ENCODE measurements around the gene IL12RB1. TPM values are rescaled to one million over a fixed set of nuclear protein-coding genes. Genes with fewer than 3 reads are reported as not detected.

Gene IL12RB1
- total RNA-seq, 1 donor, result 0.72 TPM

DNA sequence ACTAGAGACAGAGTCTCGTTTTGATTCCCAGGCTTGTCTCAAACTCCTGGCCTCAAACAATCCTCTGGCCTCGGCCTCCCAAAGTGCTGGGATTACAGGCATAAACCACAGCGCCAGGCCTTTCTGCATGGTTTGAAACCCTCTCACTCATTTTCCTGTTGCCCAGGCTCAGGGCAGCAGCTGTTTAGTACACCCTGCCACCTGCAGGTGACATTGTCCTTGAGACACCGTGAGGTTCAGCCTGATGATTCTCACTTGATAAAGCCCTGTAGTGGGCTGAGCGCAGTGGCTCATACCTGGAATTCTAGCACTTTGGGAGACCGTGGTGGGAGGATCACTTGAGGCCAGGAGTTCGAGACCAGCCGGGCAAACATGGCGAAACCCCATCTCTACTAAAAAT, 12.5 kb downstream of the IL12RB1 start:
- Histone ChIP-seq H3K27ac (ENCODE audit: low read depth, low read length) (no peak overlapping the region), H4K20me1 (ENCODE audit: insufficient read depth, low read length) (no peaks in the 10 kb centered on the region), H3K27me3 (ENCODE audit: insufficient read depth, low read length) (no peaks in the 10 kb centered on the region), H2AFZ (ENCODE audit: low read length) (no peak overlapping the region), H3K9me3 (ENCODE audit: low read depth, low read length) (no peaks in the 10 kb centered on the region), H3K4me1 (ENCODE audit: insufficient read depth, low read length) (no peaks in the 10 kb centered on the region), H3K36me3 (ENCODE audit: insufficient read depth, low read length) (no peaks in the 10 kb centered on the region), H3K79me2 (ENCODE audit: insufficient read depth, low read length) (no peaks in the 10 kb centered on the region), H3K4me3 (ENCODE audit: insufficient read depth, low read length) (no peak overlapping the region), H3K4me2 (ENCODE audit: insufficient read depth, low read length) (no peak overlapping the region)
- no peak for DNase-seq (ENCODE audit: insufficient read length, low spot score, missing footprints)
- TF ChIP-seq, protein P1, sequence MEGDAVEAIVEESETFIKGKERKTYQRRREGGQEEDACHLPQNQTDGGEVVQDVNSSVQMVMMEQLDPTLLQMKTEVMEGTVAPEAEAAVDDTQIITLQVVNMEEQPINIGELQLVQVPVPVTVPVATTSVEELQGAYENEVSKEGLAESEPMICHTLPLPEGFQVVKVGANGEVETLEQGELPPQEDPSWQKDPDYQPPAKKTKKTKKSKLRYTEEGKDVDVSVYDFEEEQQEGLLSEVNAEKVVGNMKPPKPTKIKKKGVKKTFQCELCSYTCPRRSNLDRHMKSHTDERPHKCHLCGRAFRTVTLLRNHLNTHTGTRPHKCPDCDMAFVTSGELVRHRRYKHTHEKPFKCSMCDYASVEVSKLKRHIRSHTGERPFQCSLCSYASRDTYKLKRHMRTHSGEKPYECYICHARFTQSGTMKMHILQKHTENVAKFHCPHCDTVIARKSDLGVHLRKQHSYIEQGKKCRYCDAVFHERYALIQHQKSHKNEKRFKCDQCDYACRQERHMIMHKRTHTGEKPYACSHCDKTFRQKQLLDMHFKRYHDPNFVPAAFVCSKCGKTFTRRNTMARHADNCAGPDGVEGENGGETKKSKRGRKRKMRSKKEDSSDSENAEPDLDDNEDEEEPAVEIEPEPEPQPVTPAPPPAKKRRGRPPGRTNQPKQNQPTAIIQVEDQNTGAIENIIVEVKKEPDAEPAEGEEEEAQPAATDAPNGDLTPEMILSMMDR (IDR thresholded peaks at IDR 0.05; ENCODE audit: extremely low read depth, low read depth, low read length), result no peak

DNA sequence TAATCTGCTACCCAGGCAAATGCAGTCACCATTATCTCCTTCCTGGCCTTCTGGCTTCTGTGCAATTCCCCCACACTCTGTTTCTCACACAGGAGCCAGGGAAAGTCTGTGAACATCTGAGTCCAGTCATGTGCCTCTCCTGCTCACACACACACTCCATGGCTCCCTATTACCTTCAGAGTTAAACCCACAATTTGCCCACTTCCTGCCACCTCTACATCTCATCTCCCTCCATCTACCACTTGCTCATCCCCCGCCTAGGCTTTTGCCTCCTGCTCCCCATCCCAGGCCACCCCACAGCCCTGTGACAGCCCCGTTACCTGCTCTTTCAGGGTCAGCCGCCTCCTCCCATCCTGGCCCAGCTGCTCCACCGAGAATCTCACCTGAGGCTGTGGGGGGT, 13.5 kb downstream of the IL12RB1 start:
- no peak overlapping the region for H3K4me2 ChIP-seq (ENCODE audit: insufficient read depth, low read length)
- DNase-seq (ENCODE audit: insufficient read length, low spot score, missing footprints), result no peak
- no peak overlapping the region for H3K27ac ChIP-seq (ENCODE audit: low read depth, low read length)
- no peaks in the 10 kb centered on the region for H3K27me3 ChIP-seq (ENCODE audit: insufficient read depth, low read length)
- H2AFZ ChIP-seq (ENCODE audit: low read length), result no peak overlapping the region
- no peaks in the 10 kb centered on the region for H4K20me1 ChIP-seq (ENCODE audit: insufficient read depth, low read length)
- H3K36me3 ChIP-seq (ENCODE audit: insufficient read depth, low read length), result no peaks in the 10 kb centered on the region
- no peaks in the 10 kb centered on the region for H3K79me2 ChIP-seq (ENCODE audit: insufficient read depth, low read length)
- TF ChIP-seq, protein P1 (IDR thresholded peaks at IDR 0.05; ENCODE audit: extremely low read depth, low read depth, low read length), result no peak
- H3K9me3 ChIP-seq (ENCODE audit: low read depth, low read length), result no peaks in the 10 kb centered on the region
- H3K4me1 ChIP-seq (ENCODE audit: insufficient read depth, low read length), result no peaks in the 10 kb centered on the region
- H3K4me3 ChIP-seq (ENCODE audit: insufficient read depth, low read length), result no peak overlapping the region

- H4K20me1 ChIP-seq (ENCODE audit: insufficient read depth, low read length), result no peaks in the 10 kb centered on the region
- no peaks in the 10 kb centered on the region for H3K4me1 ChIP-seq (ENCODE audit: insufficient read depth, low read length)
- no peak overlapping the region for H3K4me2 ChIP-seq (ENCODE audit: insufficient read depth, low read length)
- no peak overlapping the region for H2AFZ ChIP-seq (ENCODE audit: low read length)
- no peaks in the 10 kb centered on the region for H3K9me3 ChIP-seq (ENCODE audit: low read depth, low read length)
- no peak overlapping the region for H3K4me3 ChIP-seq (ENCODE audit: insufficient read depth, low read length)
- no peaks in the 10 kb centered on the region for H3K36me3 ChIP-seq (ENCODE audit: insufficient read depth, low read length)
- DNase-seq (ENCODE audit: insufficient read length, low spot score, missing footprints), result no peak
- H3K79me2 ChIP-seq (ENCODE audit: insufficient read depth, low read length), result no peaks in the 10 kb centered on the region
- H3K27me3 ChIP-seq (ENCODE audit: insufficient read depth, low read length), result no peaks in the 10 kb centered on the region
- TF ChIP-seq, protein P1 (IDR thresholded peaks at IDR 0.05; ENCODE audit: extremely low read depth, low read depth, low read length), result no peak
- H3K27ac ChIP-seq (ENCODE audit: low read depth, low read length), result no peak overlapping the region
These were observed 14.4 kb downstream of the IL12RB1 start for GRCh38 chr19:18072335-18072734.

- Histone ChIP-seq H3K79me2 (ENCODE audit: insufficient read depth, low read length) (no peaks in the 10 kb centered on the region), H3K36me3 (ENCODE audit: insufficient read depth, low read length) (no peaks in the 10 kb centered on the region), H4K20me1 (ENCODE audit: insufficient read depth, low read length) (no peaks in the 10 kb centered on the region), H3K27me3 (ENCODE audit: insufficient read depth, low read length) (no peaks in the 10 kb centered on the region), H3K27ac (ENCODE audit: low read depth, low read length) (no peak overlapping the region), H3K9me3 (ENCODE audit: low read depth, low read length) (no peaks in the 10 kb centered on the region), H3K4me1 (ENCODE audit: insufficient read depth, low read length) (no peaks in the 10 kb centered on the region), H2AFZ (ENCODE audit: low read length) (no peak overlapping the region), H3K4me3 (ENCODE audit: insufficient read depth, low read length) (no peak overlapping the region), H3K4me2 (ENCODE audit: insufficient read depth, low read length) (no peak overlapping the region)
- peak; percentile 64 for DNase-seq (ENCODE audit: insufficient read length, low spot score, missing footprints)
- TF ChIP-seq, protein P1 (IDR thresholded peaks at IDR 0.05; ENCODE audit: extremely low read depth, low read depth, low read length), result no peak
These were observed 16.6 kb downstream of the IL12RB1 start for GRCh38 chr19:18070181-18070580.

Measured in osteoblast (primary cell).